Measurements from ENCODE around the gene TMPRSS11F.
"Not testable (repeated sequence)": the region's sequence is repeated elsewhere in the genome, so short reads cannot be mapped to it uniquely, and the experiment has no call there.

Gene TMPRSS11F

GRCh38 chr4:68129793-68130192 is at the start of gene TMPRSS11F:
Gene TMPRSS11F (minus strand): TSS chr4:68129869. CDS start chr4:68129820, 49 bp downstream.
- no peak for DNase-seq (ENCODE audit: low spot score)
- no peak within 1 kb of the TSS for H3K27ac ChIP-seq
- no peak for TF ChIP-seq CTCF (IDR thresholded peaks at IDR 0.05)
- H3K4me3 ChIP-seq, result no peak within 1 kb of the TSS

GRCh38 chr4:68176904-68177303 is 47.2 kb upstream of the TMPRSS11F start:
- Histone ChIP-seq H3K4me3 (no peak overlapping the region), H3K27ac (no peak overlapping the region)
- no peak for DNase-seq (ENCODE audit: low spot score)
- no peak for TF ChIP-seq CTCF (IDR thresholded peaks at IDR 0.05)

- DNase-seq (ENCODE audit: low spot score), result no peak
- no peak overlapping the region for H3K4me3 ChIP-seq
- no peak overlapping the region for H3K27ac ChIP-seq
- no peak for TF ChIP-seq CTCF (IDR thresholded peaks at IDR 0.05)
These were observed 46.8 kb upstream of the TMPRSS11F start for GRCh38 chr4:68176500-68176899.

- no peak for DNase-seq (ENCODE audit: low spot score)
- H3K4me3 ChIP-seq, result no peak overlapping the region
- H3K27ac ChIP-seq, result no peak overlapping the region
- TF ChIP-seq CTCF (IDR thresholded peaks at IDR 0.05), result no peak
These were observed 46.0 kb upstream of the TMPRSS11F start for GRCh38 chr4:68175562-68176155.

- H3K27ac ChIP-seq; H3K4me3 ChIP-seq; DNase-seq (ENCODE audit: low spot score): not testable (repeated sequence)
These were observed 44.7 kb upstream of the TMPRSS11F start for GRCh38 chr4:68174389-68174788.

GRCh38 chr4:68172147-68172546 is 42.5 kb upstream of the TMPRSS11F start:
- not testable (repeated sequence) for DNase-seq (ENCODE audit: low spot score); H3K4me3 ChIP-seq; H3K27ac ChIP-seq

GRCh38 chr4:68167706-68168105 is 38.0 kb upstream of the TMPRSS11F start:
- Histone ChIP-seq H3K27ac (no peak overlapping the region), H3K4me3 (no peak overlapping the region)
- no peak for TF ChIP-seq CTCF (IDR thresholded peaks at IDR 0.05)
- no peak for DNase-seq (ENCODE audit: low spot score)

GRCh38 chr4:68167166-68167565 is 37.5 kb upstream of the TMPRSS11F start:
- no peak for TF ChIP-seq CTCF (IDR thresholded peaks at IDR 0.05)
- Histone ChIP-seq H3K4me3 (no peak overlapping the region), H3K27ac (no peak overlapping the region)
- no peak for DNase-seq (ENCODE audit: low spot score)

All from coronary artery (tissue), 2 donors.